Mesothelial cell of epicardium (in vitro differentiated cells): ENCODE data around the gene ZFYVE28. TPM values are rescaled to one million over a fixed set of nuclear protein-coding genes. Genes with fewer than 3 reads are reported as not detected.

Experiments
- DNase-seq, 2 experiments: peaks; one replicate each; pipeline ENCODE4 v3.0.0; 2021; ENCODE audit warnings: low spot score in 2 of 2; ENCODE audit not compliant: unreplicated experiment in 2 of 2
- H3K27ac Mint-ChIP-seq: 2 replicates; pipeline ENCODE4 v1.8.0; 2021; ENCODE audit warnings: mixed read lengths
- H3K27me3 Mint-ChIP-seq: 2 replicates; pipeline ENCODE4 v1.8.0; 2021; ENCODE audit warnings: low read depth, mixed read lengths
- H3K36me3 Mint-ChIP-seq: 2 replicates; pipeline ENCODE4 v1.8.0; 2021; ENCODE audit warnings: mixed read lengths
- H3K4me1 Mint-ChIP-seq: 2 replicates; pipeline ENCODE4 v1.8.0; 2021; ENCODE audit warnings: mixed read lengths
- H3K4me3 Mint-ChIP-seq: 2 replicates; pipeline ENCODE4 v1.8.0; 2021; ENCODE audit warnings: mild to moderate bottlenecking, moderate library complexity, mixed read lengths
- H3K9me3 Mint-ChIP-seq: 2 replicates; pipeline ENCODE4 v1.8.0; 2021; ENCODE audit warnings: mixed read lengths
- CTCF ChIP-seq: fragments of 200-600 bp; sonication (generic); IDR thresholded peaks from one replicate; pipeline ENCODE4 v1.5.0; 2021; ENCODE audit warnings: antibody characterized with exemption; ENCODE audit not compliant: unreplicated experiment
- total RNA-seq: library from RNA; stranded (reverse); gene quantifications from 3 replicates; pipeline ENCODE4 v1.2.1, GENCODE V29; 2021

Gene ZFYVE28
- total RNA-seq, 1 donor from 2014 or later = 0.51 TPM

- DNase-seq = no peak
- Mint-ChIP-seq H3K4me3 (no peak overlapping the region), H3K4me1 (peaks cover 2% of the 10 kb centered on the region), H3K36me3 (no peaks in the 10 kb centered on the region), H3K27me3 (no peaks in the 10 kb centered on the region), H3K27ac (no peak overlapping the region), H3K9me3 (no peaks in the 10 kb centered on the region)
- no peak for TF ChIP-seq CTCF
Measured at GRCh38 chr4:2362266-2363055, 56.0 kb downstream of the ZFYVE28 start.

GRCh38 chr4:2361366-2362265 is 56.8 kb downstream of the ZFYVE28 start:
- no peak overlapping the region for H3K4me3 Mint-ChIP-seq
- no peaks in the 10 kb centered on the region for H3K36me3 Mint-ChIP-seq
- H3K27ac Mint-ChIP-seq = no peak overlapping the region
- no peak for TF ChIP-seq CTCF
- H3K4me1 Mint-ChIP-seq = no peaks in the 10 kb centered on the region
- no peaks in the 10 kb centered on the region for H3K27me3 Mint-ChIP-seq
- no peaks in the 10 kb centered on the region for H3K9me3 Mint-ChIP-seq
- no peak for DNase-seq

DNA sequence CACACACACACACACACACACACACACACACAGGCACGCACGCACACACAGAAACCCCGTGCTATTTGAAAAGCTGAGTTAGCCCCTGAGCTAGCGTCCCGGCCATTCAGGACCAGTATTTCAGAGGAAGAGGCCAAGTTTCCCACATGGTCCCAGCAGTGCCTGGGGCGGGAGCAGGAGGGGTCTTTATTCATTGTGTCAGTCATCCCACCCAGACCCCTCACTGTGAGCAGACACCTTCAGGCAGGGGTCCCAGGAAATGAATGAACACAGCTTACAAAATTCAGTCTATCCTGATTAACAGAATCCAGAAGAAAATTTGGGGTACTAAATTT is 58.1 kb downstream of the ZFYVE28 start:
- TF ChIP-seq CTCF = no peak
- no peak for DNase-seq
- no peaks in the 10 kb centered on the region for H3K36me3 Mint-ChIP-seq
- H3K4me1 Mint-ChIP-seq = no peaks in the 10 kb centered on the region
- no peaks in the 10 kb centered on the region for H3K9me3 Mint-ChIP-seq
- H3K4me3 Mint-ChIP-seq = no peak overlapping the region
- no peak overlapping the region for H3K27ac Mint-ChIP-seq
- no peaks in the 10 kb centered on the region for H3K27me3 Mint-ChIP-seq

GRCh38 chr4:2359591-2360395 is 58.7 kb downstream of the ZFYVE28 start:
- no peak overlapping the region for H3K27ac Mint-ChIP-seq
- no peaks in the 10 kb centered on the region for H3K27me3 Mint-ChIP-seq
- no peak for DNase-seq
- no peaks in the 10 kb centered on the region for H3K4me1 Mint-ChIP-seq
- no peaks in the 10 kb centered on the region for H3K9me3 Mint-ChIP-seq
- no peak for TF ChIP-seq CTCF
- H3K4me3 Mint-ChIP-seq = no peak overlapping the region
- no peaks in the 10 kb centered on the region for H3K36me3 Mint-ChIP-seq

DNA sequence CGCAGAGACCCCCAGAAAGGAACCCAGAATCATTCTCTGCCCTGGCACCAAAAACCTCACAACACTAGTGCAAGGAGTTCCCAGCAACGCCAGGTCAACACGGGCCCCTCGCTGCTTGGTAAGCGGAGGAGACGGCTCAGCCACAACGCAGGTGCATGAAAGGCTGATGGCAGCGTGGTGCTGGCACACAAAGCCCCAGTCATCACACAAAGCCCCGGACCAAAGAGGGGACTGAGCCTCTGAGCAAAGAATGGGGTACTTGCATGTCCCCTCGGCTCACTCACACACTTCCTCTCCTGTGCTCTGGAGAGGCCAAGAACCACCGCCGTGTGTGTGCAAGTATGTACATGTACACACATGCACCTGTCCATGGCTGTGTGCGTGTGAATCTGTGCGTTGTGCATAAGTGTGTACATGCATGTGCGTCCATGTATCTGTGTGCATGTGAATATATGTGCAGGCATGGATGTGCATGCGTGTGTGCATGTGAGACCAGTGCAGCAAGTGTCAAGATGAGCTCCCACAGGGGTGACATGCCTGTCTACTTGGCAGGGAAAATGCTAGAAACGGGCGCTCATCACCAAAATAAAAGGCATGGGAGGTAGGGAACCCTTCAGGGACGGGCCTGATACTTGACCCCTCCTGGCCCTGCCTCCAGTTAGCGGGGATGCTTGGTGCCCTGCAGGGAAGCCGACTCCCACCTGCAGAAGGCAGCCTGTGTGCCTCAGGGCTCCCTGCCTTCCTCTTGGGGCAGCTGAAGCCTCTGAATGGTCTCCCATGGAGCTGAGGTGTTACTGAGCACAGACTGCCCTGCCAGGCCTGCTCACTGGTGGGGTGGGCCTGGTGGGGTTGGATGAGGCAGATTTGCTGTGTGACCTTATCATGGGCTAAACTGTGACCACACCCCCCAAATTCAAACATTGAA is 60.4 kb downstream of the ZFYVE28 start:
- Mint-ChIP-seq H3K27ac (no peak overlapping the region), H3K9me3 (no peaks in the 10 kb centered on the region), H3K36me3 (no peaks in the 10 kb centered on the region), H3K4me1 (no peaks in the 10 kb centered on the region), H3K27me3 (no peaks in the 10 kb centered on the region), H3K4me3 (no peak overlapping the region)
- no peak for TF ChIP-seq CTCF
- DNase-seq = no peak
